Body of pancreas (tissue), 4 donors: Measurements from ENCODE around the gene CRBN. TPM values are rescaled to one million over a fixed set of nuclear protein-coding genes. Genes with fewer than 3 reads are reported as not detected.

Experiments
- ATAC-seq: fragments of 150-250 bp; one replicate; pipeline ENCODE4 v1.9.1; 2016
- DNase-seq, 4 donors: peaks; one replicate each; pipeline ENCODE4 v3.0.0-alpha.2; 2019
- H3K27ac ChIP-seq, 4 donors: fragments of 200-600 bp; sonication (generic); 1 replicate in 3 of 4; 2 replicates in 1 of 4; pipeline versions ENCODE4 v1.5.1 to v1.6.1; 2016 to 2019; ENCODE audit warnings: mild to moderate bottlenecking in 1 of 4, mixed read lengths in 1 of 4, moderate library complexity in 1 of 4
- H3K27me3 ChIP-seq, 2 donors: fragments of 200-600 bp; sonication (generic); one replicate each; pipeline ENCODE4 v1.6.0; 2016; ENCODE audit warnings: mild to moderate bottlenecking in 1 of 2
- H3K36me3 ChIP-seq, 2 donors: fragments of 200-600 bp; sonication (generic); replicated peaks in 1 of 2; 2 replicates each; pipeline ENCODE4 v1.5.1; 2016; ENCODE audit warnings: low read depth in 2 of 2; ENCODE audit not compliant: insufficient read depth in 1 of 2
- H3K4me1 ChIP-seq: fragments of 200-600 bp; sonication (generic); one replicate; pipeline ENCODE4 v1.6.0; 2016
- H3K4me3 ChIP-seq, 2 donors: fragments of 200-600 bp; sonication (generic); 1 replicate in 1 of 2; 2 replicates in 1 of 2; pipeline ENCODE4 v1.5.1; 2016 to 2019
- H3K9me3 ChIP-seq, 3 donors: fragments of 200-600 bp; sonication (generic); 1 replicate in 2 of 3; 2 replicates in 1 of 3; pipeline ENCODE4 v1.5.1; 2016
- POLR2A ChIP-seq, 3 donors: fragments of 450-650 bp; IDR thresholded peaks; one replicate each; pipeline ENCODE4 v1.6.1; 2016; ENCODE audit warnings: antibody characterized with exemption in 3 of 3, mild to moderate bottlenecking in 2 of 3
- WGBS, 2 donors: methylation state at CpG; one replicate each; pipeline ENCODE4 v1.1.5; 2017; 5-methylcytosine and 5-hydroxymethylcytosine counted together
- intact Hi-C: fragments of 100-400 bp; cut with DNase I; formaldehyde crosslinking; loops from one replicate; pipeline ENCODE4 v1.15.1; 2023
- total RNA-seq, 2 donors: library from RNA; depleted of rRNA; stranded (reverse); fragments of >200 nt; gene quantifications; one replicate each; pipeline ENCODE4 v1.1.0, GENCODE V29; 2016
- TF ChIP-seq, protein P1 (sequence below), 7 experiments: fragments of 450-650 bp in 4 of 7; fragments of 200-600 bp in 3 of 7; sonication (generic) in 3 of 7; IDR thresholded peaks; one replicate each; pipeline ENCODE4 v1.5.1; 2016 to 2019; ENCODE audit warnings: antibody characterized with exemption in 7 of 7

CRBN gene
- total RNA-seq, 2 donors from 2014 or later: 33.9 to 37.9 TPM

GRCh38 chr3:3189102-3189727 is 9.7 kb upstream of the CRBN start:
- Histone ChIP-seq H3K27ac (no peak overlapping the region), H3K4me3 (no peak overlapping the region), H3K27me3 (no peaks in the 10 kb centered on the region), H3K36me3 (no peaks in the 10 kb centered on the region), H3K4me1 (no peaks in the 10 kb centered on the region), H3K9me3 (no peaks in the 10 kb centered on the region)
- no peak for TF ChIP-seq POLR2A (IDR thresholded peaks at IDR 0.05)
- TF ChIP-seq, protein P1, sequence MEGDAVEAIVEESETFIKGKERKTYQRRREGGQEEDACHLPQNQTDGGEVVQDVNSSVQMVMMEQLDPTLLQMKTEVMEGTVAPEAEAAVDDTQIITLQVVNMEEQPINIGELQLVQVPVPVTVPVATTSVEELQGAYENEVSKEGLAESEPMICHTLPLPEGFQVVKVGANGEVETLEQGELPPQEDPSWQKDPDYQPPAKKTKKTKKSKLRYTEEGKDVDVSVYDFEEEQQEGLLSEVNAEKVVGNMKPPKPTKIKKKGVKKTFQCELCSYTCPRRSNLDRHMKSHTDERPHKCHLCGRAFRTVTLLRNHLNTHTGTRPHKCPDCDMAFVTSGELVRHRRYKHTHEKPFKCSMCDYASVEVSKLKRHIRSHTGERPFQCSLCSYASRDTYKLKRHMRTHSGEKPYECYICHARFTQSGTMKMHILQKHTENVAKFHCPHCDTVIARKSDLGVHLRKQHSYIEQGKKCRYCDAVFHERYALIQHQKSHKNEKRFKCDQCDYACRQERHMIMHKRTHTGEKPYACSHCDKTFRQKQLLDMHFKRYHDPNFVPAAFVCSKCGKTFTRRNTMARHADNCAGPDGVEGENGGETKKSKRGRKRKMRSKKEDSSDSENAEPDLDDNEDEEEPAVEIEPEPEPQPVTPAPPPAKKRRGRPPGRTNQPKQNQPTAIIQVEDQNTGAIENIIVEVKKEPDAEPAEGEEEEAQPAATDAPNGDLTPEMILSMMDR (IDR thresholded peaks at IDR 0.05): no peak
- intact Hi-C loops: no loop called here
- DNase-seq (no peak), ATAC-seq (no peak)
- 19 to 27% methylated on average over 1 of the region's 1 CpG for WGBS, 2 donors

DNA sequence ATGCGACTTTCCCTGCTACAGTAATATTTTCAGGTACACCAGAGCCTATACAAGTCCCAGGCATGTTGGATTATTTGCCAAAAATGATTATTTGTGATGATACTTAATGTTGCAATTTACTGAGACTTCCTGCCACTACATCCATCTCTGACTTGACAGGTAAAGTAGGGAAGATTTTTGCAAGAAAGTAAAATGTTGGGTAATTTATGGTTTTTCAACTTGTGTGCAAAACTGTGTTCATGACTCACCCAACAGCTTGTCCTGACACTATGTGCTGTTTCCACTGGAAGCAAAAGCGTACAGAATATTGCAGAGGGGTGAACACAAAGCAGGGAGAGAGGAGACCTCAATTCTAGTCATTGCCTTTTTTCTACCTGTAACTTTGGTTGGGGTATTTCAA is 5.4 kb upstream of the CRBN start:
- DNase-seq: no peak
- Histone ChIP-seq H3K9me3 (no peaks in the 10 kb centered on the region), H3K4me3 (no peak overlapping the region), H3K4me1 (no peaks in the 10 kb centered on the region), H3K36me3 (no peaks in the 10 kb centered on the region), H3K27me3 (no peaks in the 10 kb centered on the region), H3K27ac (no peak overlapping the region)
- intact Hi-C loops: no loop called here
- TF ChIP-seq, protein P1 (IDR thresholded peaks at IDR 0.05): no peak
- TF ChIP-seq POLR2A (IDR thresholded peaks at IDR 0.05): no peak
- 29 to 30% methylated on average over 2 of the region's 2 CpGs for WGBS, 2 donors
- ATAC-seq: no peak

GRCh38 chr3:3180456-3180855 is 965 bp upstream of the CRBN start:
- Histone ChIP-seq H3K4me3 (no peak overlapping the region), H3K27ac (no peak overlapping the region), H3K4me1 (peaks cover 19% of the 10 kb centered on the region), H3K27me3 (no peaks in the 10 kb centered on the region), H3K36me3 (no peaks in the 10 kb centered on the region), H3K9me3 (no peaks in the 10 kb centered on the region)
- 68 to 79% methylated on average over 9 of the region's 9 CpGs for WGBS, 2 donors
- intact Hi-C loops: no loop called here
- ATAC-seq (no peak), DNase-seq (no peak)
- TF ChIP-seq, protein P1 (IDR thresholded peaks at IDR 0.05): no peak
- no peak for TF ChIP-seq POLR2A (IDR thresholded peaks at IDR 0.05)

GRCh38 chr3:3178498-3179328 is 778 bp downstream of the CRBN start:
- Histone ChIP-seq H3K4me3 (peak overlapping the region; percentile 78 to 91), H3K4me1 (peaks cover 19% of the 10 kb centered on the region), H3K36me3 (no peaks in the 10 kb centered on the region), H3K27me3 (no peaks in the 10 kb centered on the region), H3K27ac (peak overlapping the region in 2 of 4 donors; percentile 72 to 81), H3K9me3 (no peaks in the 10 kb centered on the region)
- intact Hi-C loops: no loop called here
- 12 to 17% methylated on average over 16 of the region's 16 CpGs for WGBS, 2 donors
- no peak for TF ChIP-seq POLR2A (IDR thresholded peaks at IDR 0.05)
- TF ChIP-seq, protein P1 (IDR thresholded peaks at IDR 0.05): no peak
- DNase-seq (no peak), ATAC-seq (no peak)
